ENCODE measurements around the gene STOML1.

- TF ChIP-seq CTCF (IDR thresholded peaks at IDR 0.05; ENCODE audit: poor library complexity, severe bottlenecking) (no peak), EP300 (conservative IDR thresholded peaks at IDR 0.05; ENCODE audit: poor library complexity, severe bottlenecking) (no peak), RAD21 (conservative IDR thresholded peaks at IDR 0.05) (no peak), EZH2 (IDR thresholded peaks at IDR 0.05; ENCODE audit: borderline replicate concordance, insufficient read depth, low read length, poor library complexity, severe bottlenecking) (no peak), POLR2AphosphoS5 (IDR thresholded peaks at IDR 0.05) (no peak), MXI1 (conservative IDR thresholded peaks at IDR 0.05; ENCODE audit: poor library complexity, severe bottlenecking) (no peak), TAF1 (IDR thresholded peaks at IDR 0.05; ENCODE audit: low read depth) (no peak)
These were observed 47.6 kb downstream of the STOML1 start for GRCh38 chr15:73944161-73945129.

All from neural cell (in vitro differentiated cells).